Measurements from ENCODE around the gene DUSP2. TPM values are rescaled to one million over a fixed set of nuclear protein-coding genes. Genes with fewer than 3 reads are reported as not detected.

DUSP2 gene
- total RNA-seq, 1 donor: 0.86 TPM

DNA sequence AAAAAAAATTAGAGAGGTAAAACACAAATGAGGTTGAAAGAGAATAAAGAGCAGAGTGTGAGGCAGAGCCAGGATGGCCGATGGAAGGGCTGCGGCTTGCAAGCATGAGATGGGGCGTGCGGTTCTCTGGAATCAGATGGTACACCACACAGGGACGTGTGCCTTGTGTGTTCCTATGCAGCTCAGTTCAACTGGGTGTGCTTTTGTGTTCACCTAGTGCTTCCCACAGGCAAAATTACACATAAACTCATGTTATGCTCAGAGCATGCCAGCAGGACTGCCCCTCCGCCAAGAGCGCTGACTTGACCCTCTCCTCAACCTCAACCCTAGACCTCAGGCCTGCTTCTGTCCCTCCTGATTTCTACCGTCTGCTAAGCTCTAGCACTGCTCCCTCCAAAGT lies 38.9 kb upstream of the DUSP2 start:
- no peak for DNase-seq (ENCODE audit: low read depth)
- no peak overlapping the region for H3K4me3 ChIP-seq (ENCODE audit: low read depth, low read length)
- TF ChIP-seq, protein P1, sequence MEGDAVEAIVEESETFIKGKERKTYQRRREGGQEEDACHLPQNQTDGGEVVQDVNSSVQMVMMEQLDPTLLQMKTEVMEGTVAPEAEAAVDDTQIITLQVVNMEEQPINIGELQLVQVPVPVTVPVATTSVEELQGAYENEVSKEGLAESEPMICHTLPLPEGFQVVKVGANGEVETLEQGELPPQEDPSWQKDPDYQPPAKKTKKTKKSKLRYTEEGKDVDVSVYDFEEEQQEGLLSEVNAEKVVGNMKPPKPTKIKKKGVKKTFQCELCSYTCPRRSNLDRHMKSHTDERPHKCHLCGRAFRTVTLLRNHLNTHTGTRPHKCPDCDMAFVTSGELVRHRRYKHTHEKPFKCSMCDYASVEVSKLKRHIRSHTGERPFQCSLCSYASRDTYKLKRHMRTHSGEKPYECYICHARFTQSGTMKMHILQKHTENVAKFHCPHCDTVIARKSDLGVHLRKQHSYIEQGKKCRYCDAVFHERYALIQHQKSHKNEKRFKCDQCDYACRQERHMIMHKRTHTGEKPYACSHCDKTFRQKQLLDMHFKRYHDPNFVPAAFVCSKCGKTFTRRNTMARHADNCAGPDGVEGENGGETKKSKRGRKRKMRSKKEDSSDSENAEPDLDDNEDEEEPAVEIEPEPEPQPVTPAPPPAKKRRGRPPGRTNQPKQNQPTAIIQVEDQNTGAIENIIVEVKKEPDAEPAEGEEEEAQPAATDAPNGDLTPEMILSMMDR (IDR thresholded peaks at IDR 0.05; ENCODE audit: insufficient read depth, low read depth, low read length): no peak

DNA sequence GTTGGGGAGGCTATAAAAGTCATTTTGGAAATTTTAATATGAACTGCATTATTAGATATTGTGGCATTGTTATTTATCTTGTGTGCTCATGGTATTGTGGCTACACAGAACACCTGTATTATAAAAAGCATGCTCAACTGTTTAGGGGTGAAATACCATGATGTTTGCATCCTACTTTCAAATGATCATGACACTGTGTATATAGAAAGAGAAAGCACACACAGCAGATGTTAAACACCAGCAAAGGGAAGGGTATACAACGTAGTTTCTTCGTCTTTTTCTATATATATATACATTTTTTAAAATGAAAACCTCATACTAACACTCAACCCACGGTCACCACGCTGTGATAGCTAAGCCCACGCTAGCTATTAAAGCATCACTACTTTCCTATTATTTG lies 36.3 kb upstream of the DUSP2 start:
- TF ChIP-seq, protein P1 (IDR thresholded peaks at IDR 0.05; ENCODE audit: insufficient read depth, low read depth, low read length): no peak
- no peak overlapping the region for H3K4me3 ChIP-seq (ENCODE audit: low read depth, low read length)
- DNase-seq (ENCODE audit: low read depth): no peak

DNA sequence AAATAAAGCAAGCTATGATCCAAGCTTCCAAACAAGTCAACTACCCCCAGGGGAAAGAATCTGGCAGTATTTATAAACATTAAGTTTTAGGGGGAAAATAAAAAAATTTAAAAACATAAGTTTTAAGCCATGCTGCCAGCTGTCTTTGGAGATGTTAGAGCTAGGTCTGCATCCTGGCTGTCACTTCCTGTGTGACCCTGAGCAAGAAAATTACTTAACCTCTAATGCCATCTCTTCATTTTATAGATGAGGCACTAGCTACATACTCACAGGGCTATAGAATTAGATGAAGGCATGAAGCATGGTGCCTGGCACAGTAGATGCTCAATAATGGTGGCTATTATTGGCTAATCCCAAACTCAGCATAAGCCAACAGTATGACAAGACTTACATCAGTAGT lies 35.3 kb upstream of the DUSP2 start:
- DNase-seq (ENCODE audit: low read depth): no peak
- H3K4me3 ChIP-seq (ENCODE audit: low read depth, low read length): no peak overlapping the region
- TF ChIP-seq, protein P1 (IDR thresholded peaks at IDR 0.05; ENCODE audit: insufficient read depth, low read depth, low read length): no peak

DNA sequence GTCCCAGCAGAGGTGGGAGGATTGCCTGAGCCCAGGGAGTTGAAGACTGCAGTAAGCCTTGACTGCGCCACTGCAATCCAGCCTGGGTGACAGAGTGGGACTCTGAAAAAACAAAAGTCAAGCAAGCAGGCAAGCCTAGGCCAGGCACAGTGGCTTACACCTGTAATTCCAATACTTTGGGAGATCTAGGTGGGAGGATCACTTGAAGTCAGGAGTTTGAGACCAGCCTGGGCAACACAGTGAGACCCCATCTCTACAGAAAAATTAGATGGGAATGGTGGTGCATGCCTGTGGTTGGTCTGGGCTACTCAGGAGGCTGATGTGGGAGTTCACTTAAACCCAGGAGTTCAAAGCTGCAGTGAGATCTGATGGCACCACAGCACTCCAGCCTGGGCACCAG lies 34.8 kb upstream of the DUSP2 start:
- H3K4me3 ChIP-seq (ENCODE audit: low read depth, low read length): no peak overlapping the region
- TF ChIP-seq, protein P1 (IDR thresholded peaks at IDR 0.05; ENCODE audit: insufficient read depth, low read depth, low read length): no peak
- no peak for DNase-seq (ENCODE audit: low read depth)

DNA sequence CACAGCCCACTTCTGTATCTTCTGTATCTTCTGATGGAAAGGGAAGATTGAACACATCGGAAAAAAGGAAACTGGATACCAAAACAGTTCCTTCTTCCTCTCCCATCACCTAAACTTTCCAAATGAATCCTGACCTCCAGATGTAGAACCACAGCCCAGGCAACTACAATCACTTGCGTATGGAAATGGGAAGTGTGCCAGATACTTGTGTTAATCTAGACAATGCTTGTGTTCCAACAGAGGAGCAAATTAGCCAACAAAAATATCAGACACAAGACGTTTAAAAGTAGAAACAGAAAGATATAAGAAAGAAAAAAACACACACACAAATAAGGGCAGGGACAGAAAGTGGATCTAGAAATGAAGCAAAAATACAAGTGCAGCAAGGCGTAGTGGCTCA lies 31.4 kb upstream of the DUSP2 start:
- no peak for DNase-seq (ENCODE audit: low read depth)
- TF ChIP-seq, protein P1 (IDR thresholded peaks at IDR 0.05; ENCODE audit: insufficient read depth, low read depth, low read length): no peak
- no peak overlapping the region for H3K4me3 ChIP-seq (ENCODE audit: low read depth, low read length)

DNA sequence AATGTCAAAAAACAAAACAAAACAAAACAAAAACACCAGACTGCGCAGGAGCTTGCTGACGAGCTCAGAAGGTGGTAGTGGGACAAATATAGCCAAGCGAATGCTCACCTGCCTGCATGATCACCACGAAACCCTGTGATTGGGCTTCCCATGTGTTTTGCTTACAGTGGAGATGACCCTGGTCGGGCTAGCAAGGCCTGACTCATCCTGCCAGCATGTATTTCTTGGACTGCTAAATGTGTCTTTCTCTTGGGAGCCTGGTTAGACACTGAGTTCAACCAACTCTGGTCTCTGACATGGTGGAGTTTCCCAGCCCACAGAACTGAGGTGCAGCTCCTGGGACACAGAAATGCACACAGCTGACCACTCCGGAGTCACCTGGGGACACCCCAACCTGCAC lies 30.7 kb upstream of the DUSP2 start:
- no peak overlapping the region for H3K4me3 ChIP-seq (ENCODE audit: low read depth, low read length)
- TF ChIP-seq, protein P1 (IDR thresholded peaks at IDR 0.05; ENCODE audit: insufficient read depth, low read depth, low read length): no peak

More for the DNA sequence above, 30.7 kb upstream of the DUSP2 start:
- peak; percentile 23 for DNase-seq (ENCODE audit: low read depth)

Data from fibroblast of villous mesenchyme (primary cell).